ENCODE results near the gene APOL2. TPM values are rescaled to one million over a fixed set of nuclear protein-coding genes. Genes with fewer than 3 reads are reported as not detected.

Gene APOL2
- 50.7 and 56.1 TPM in 2 replicates for total RNA-seq

DNA sequence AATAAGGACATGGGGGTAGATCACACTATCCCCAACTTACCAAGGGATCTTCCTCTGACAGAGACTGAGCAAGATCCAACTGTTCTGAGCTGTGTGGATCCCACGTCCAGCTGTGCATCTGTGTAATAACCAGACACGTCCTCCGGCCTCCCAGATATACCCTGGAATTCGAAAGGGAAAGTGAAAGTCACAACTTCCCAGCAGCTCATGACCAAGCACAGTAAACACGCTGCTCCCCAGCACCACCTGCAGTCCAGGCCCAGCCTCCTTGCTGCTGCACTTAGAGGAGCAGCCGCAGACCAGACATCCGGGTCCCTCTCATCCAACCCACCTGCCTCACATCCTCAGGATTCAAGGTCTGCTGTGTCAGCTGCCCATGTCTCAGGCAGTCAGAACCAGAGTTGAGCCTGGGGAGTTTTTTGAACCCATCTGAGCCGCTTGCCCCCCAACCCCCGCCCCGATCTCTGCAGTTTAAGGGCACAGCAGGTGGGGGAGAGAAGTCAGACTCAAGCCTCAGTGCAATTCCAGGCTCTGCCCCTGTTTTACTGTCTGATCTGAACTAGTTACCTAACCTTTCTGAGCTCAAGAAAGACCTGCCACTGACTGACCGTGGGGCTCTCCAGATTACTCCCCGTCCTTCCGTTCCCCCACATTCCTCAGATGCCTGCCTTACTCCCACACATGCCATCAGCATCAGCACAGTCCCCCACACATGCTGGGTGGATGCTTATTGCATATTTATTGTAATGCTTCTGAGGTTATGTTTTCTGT, at the start of gene APOL2:
APOL2 (minus strand) TSS at position 127 of the 771 bp plus-strand sequence. CDS start 6,365 bp downstream, outside the sequence.
- H2AFZ ChIP-seq (ENCODE audit: low read length) = peak within 1 kb of the TSS; percentile 75
- DNase-seq (ENCODE audit: insufficient read length, low spot score, missing footprints) = peak; percentile 97
- H3K9me3 ChIP-seq (ENCODE audit: low read depth, low read length) = no peaks in the 10 kb centered on the region
- peaks cover 18% of the 10 kb centered on the region for H4K20me1 ChIP-seq (ENCODE audit: insufficient read depth, low read length)
- H3K27ac ChIP-seq (ENCODE audit: low read depth, low read length) = peak within 1 kb of the TSS; percentile 82
- peak; percentile 64 for TF ChIP-seq CTCF (IDR thresholded peaks at IDR 0.05; ENCODE audit: extremely low read depth, low read depth, low read length)
- H3K27me3 ChIP-seq (ENCODE audit: insufficient read depth, low read length) = no peaks in the 10 kb centered on the region
- peaks cover 13% of the 10 kb centered on the region for H3K36me3 ChIP-seq (ENCODE audit: insufficient read depth, low read length)
- H3K4me2 ChIP-seq (ENCODE audit: insufficient read depth, low read length) = peak within 1 kb of the TSS; percentile 99
- H3K4me3 ChIP-seq (ENCODE audit: insufficient read depth, low read length) = peak within 1 kb of the TSS; percentile 83
- peaks cover 42% of the 10 kb centered on the region for H3K79me2 ChIP-seq (ENCODE audit: insufficient read depth, low read length)
- H3K4me1 ChIP-seq (ENCODE audit: insufficient read depth, low read length) = peaks cover 40% of the 10 kb centered on the region

DNA sequence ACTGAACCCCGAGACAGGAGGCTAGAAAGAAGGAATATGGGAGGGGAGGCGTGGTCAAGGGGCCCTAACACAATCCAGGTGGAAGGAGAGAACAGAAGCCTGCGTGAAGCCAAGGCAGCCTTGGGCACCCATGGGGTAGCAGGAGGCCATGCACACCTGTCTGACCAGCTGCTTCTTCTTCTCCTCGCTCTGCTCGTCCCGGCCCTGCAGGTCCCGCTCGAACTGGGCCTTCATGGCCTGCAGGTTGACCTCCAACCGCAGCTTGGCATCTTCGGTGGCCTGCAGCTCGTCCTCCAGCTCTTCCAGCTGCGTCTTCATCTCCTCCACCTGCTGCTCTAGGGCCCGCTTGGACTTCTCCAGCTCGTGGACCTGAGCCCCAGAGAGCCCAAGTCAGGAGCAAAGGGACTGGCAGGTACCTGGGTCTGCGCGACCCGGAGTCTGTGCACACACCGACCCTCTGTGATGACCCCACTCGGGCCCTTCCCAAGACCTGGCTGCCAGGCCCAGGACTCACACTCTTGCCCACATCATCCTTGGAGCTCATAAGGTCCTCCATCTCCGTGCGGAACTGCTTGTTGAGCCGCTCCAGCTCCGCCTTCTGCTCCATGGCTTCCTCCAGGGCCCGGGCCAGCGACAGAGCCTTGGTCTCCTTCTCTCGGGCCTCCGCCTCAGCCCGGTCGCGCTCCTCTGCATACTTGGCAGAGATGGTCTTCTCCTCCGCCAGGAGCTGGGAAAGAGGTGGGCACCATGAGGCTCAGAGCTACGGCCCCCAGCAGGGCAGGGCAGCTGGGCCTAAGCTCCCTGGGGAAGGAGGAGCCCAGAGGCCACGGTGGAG, 49.5 kb upstream of the APOL2 start:
- Histone ChIP-seq H2AFZ (ENCODE audit: low read length) (no peak overlapping the region), H3K4me2 (ENCODE audit: insufficient read depth, low read length) (no peak overlapping the region), H3K9me3 (ENCODE audit: low read depth, low read length) (no peaks in the 10 kb centered on the region), H3K36me3 (ENCODE audit: insufficient read depth, low read length) (peaks cover 86% of the 10 kb centered on the region), H3K79me2 (ENCODE audit: insufficient read depth, low read length) (peaks cover 74% of the 10 kb centered on the region), H4K20me1 (ENCODE audit: insufficient read depth, low read length) (peaks cover 74% of the 10 kb centered on the region), H3K4me1 (ENCODE audit: insufficient read depth, low read length) (no peaks in the 10 kb centered on the region), H3K27ac (ENCODE audit: low read depth, low read length) (no peak overlapping the region), H3K27me3 (ENCODE audit: insufficient read depth, low read length) (no peaks in the 10 kb centered on the region), H3K4me3 (ENCODE audit: insufficient read depth, low read length) (no peak overlapping the region)
- no peak for TF ChIP-seq CTCF (IDR thresholded peaks at IDR 0.05; ENCODE audit: extremely low read depth, low read depth, low read length)
- DNase-seq (ENCODE audit: insufficient read length, low spot score, missing footprints) = peak; percentile 83

- no peak overlapping the region for H2AFZ ChIP-seq (ENCODE audit: low read length)
- peaks cover 67% of the 10 kb centered on the region for H3K79me2 ChIP-seq (ENCODE audit: insufficient read depth, low read length)
- H3K27ac ChIP-seq (ENCODE audit: low read depth, low read length) = no peak overlapping the region
Observed at GRCh38 chr22:36287881-36288515, 48.7 kb upstream of the APOL2 start.

More at GRCh38 chr22:36287881-36288515, 48.7 kb upstream of the APOL2 start:
- DNase-seq (ENCODE audit: insufficient read length, low spot score, missing footprints) = peak; percentile 81
- Histone ChIP-seq H4K20me1 (ENCODE audit: insufficient read depth, low read length) (peaks cover 69% of the 10 kb centered on the region), H3K27me3 (ENCODE audit: insufficient read depth, low read length) (no peaks in the 10 kb centered on the region), H3K4me3 (ENCODE audit: insufficient read depth, low read length) (no peak overlapping the region), H3K4me2 (ENCODE audit: insufficient read depth, low read length) (no peak overlapping the region), H3K36me3 (ENCODE audit: insufficient read depth, low read length) (peaks cover 85% of the 10 kb centered on the region), H3K4me1 (ENCODE audit: insufficient read depth, low read length) (no peaks in the 10 kb centered on the region), H3K9me3 (ENCODE audit: low read depth, low read length) (no peaks in the 10 kb centered on the region)
- no peak for TF ChIP-seq CTCF (IDR thresholded peaks at IDR 0.05; ENCODE audit: extremely low read depth, low read depth, low read length)

All from osteoblast (primary cell).